MCF 10A (cell line): ENCODE results near the gene HAL. TPM values are rescaled to one million over a fixed set of nuclear protein-coding genes. Genes with fewer than 3 reads are reported as not detected.
A peak's percentile ranks its signal among the peaks of the same experiment; 100 is the strongest.

ENCODE experiments used
- BruUV-seq: library from RNA; stranded (reverse); fragments of 400-500 nt; replicated peaks from 2 replicates; lab custom pipeline; 2021; lab: Mats Ljungman, UMichigan
- CTCF ChIA-PET: fragments of 300-600 bp; sonication (Branson Sonifier 250); formaldehyde crosslinking; extraction: SDS; loops from one replicate; lab custom pipeline; 2021; ENCODE audit warnings: antibody characterized with exemption, inconsistent platforms; lab: Yijun Ruan, JAX
- POLR2A ChIA-PET: fragments of 300-600, 350-650 bp; sonication (Branson Sonifier 250); formaldehyde crosslinking; extraction: SDS; loops from one replicate; lab custom pipeline; 2020; ENCODE audit warnings: antibody characterized with exemption, inconsistent platforms; lab: Yijun Ruan, JAX
- DNase-seq: peaks from one replicate; pipeline ENCODE4 v3.0.0-alpha.2; 2018; ENCODE audit not compliant: unreplicated experiment
- H3K27ac Mint-ChIP-seq: one replicate; pipeline ENCODE4 v1.8.0; 2022; ENCODE audit warnings: mild to moderate bottlenecking, low read depth, mixed read lengths; ENCODE audit not compliant: unreplicated experiment
- H3K27me3 Mint-ChIP-seq: one replicate; pipeline ENCODE4 v1.8.0; 2022; ENCODE audit warnings: mixed read lengths; ENCODE audit not compliant: insufficient read depth, unreplicated experiment
- H3K36me3 Mint-ChIP-seq: one replicate; pipeline ENCODE4 v1.8.0; 2022; ENCODE audit warnings: mild to moderate bottlenecking, moderate library complexity, mixed read lengths; ENCODE audit not compliant: insufficient read depth, unreplicated experiment
- H3K4me1 Mint-ChIP-seq: one replicate; pipeline ENCODE4 v1.8.0; 2022; ENCODE audit warnings: mixed read lengths; ENCODE audit not compliant: insufficient read depth, unreplicated experiment
- H3K4me3 Mint-ChIP-seq: one replicate; pipeline ENCODE4 v1.8.0; 2022; ENCODE audit warnings: mild to moderate bottlenecking, moderate library complexity, mixed read lengths; ENCODE audit not compliant: unreplicated experiment
- H3K9me3 Mint-ChIP-seq: one replicate; pipeline ENCODE4 v1.8.0; 2022; ENCODE audit warnings: mixed read lengths; ENCODE audit not compliant: unreplicated experiment
- CTCF ChIP-seq: fragments of 200-600 bp; IDR thresholded peaks from one replicate; pipeline ENCODE4 v1.8.0; 2022; ENCODE audit warnings: antibody characterized with exemption, mild to moderate bottlenecking; ENCODE audit not compliant: unreplicated experiment
- intact Hi-C: fragments of 100-400 bp; cut with micrococcal nuclease; formaldehyde crosslinking; loops from 2 replicates; pipeline ENCODE4 v1.14.1; 2022
- total RNA-seq: library from RNA; stranded (reverse); gene quantifications from 2 replicates; pipeline ENCODE4 v1.2.3, GENCODE V29; 2022

Gene HAL
- total RNA-seq, 1 experiment from 2014 or later = 1.1 TPM

GRCh38 chr12:96039516-96039915, 43.4 kb upstream of the HAL start:
- CTCF ChIA-PET = interaction anchor here (1.0 to 1.1 kb wide), 2 partner anchors 19 to 22 kb away, joined by 3 to 4 read pairs; no protein-coding TSS in a partner anchor
- Mint-ChIP-seq H3K4me1 (peaks cover 11% of the 10 kb centered on the region), H3K36me3 (no peaks in the 10 kb centered on the region), H3K27me3 (no peaks in the 10 kb centered on the region), H3K27ac (no peak overlapping the region), H3K9me3 (no peaks in the 10 kb centered on the region), H3K4me3 (no peak overlapping the region)
- POLR2A ChIA-PET = interaction anchor here (1.4 kb wide), 1 partner anchor 361 kb away, joined by 4 read pairs; the partner anchor contains the start of gene CDK17
- no peak for DNase-seq
- no TSS peak for BruUV-seq
- intact Hi-C loops = no loop called here
- no peak for TF ChIP-seq CTCF

GRCh38 chr12:96036765-96037455, 40.8 kb upstream of the HAL start:
- ChIA-PET CTCF (interaction anchor here (1.9 kb wide), 1 partner anchor 178 kb away, joined by 5 read pairs; no protein-coding TSS in a partner anchor), POLR2A (interaction anchor here (0.6 to 2.5 kb wide), 5 partner anchors 8 to 181 kb away, joined by 3 to 22 read pairs (median 3); no protein-coding TSS in a partner anchor)
- Mint-ChIP-seq H3K4me1 (peaks cover 6% of the 10 kb centered on the region), H3K9me3 (no peaks in the 10 kb centered on the region), H3K27ac (no peak overlapping the region), H3K36me3 (no peaks in the 10 kb centered on the region), H3K27me3 (no peaks in the 10 kb centered on the region), H3K4me3 (no peak overlapping the region)
- peak; percentile 65 for DNase-seq
- BruUV-seq = no TSS peak
- TF ChIP-seq CTCF = no peak
- intact Hi-C loops = no loop called here

- Mint-ChIP-seq H3K4me3 (no peak within 1 kb of the TSS), H3K27ac (no peak within 1 kb of the TSS), H3K4me1 (peaks cover 8% of the 10 kb centered on the region), H3K36me3 (no peaks in the 10 kb centered on the region), H3K27me3 (no peaks in the 10 kb centered on the region), H3K9me3 (peaks cover under 1% of the 10 kb centered on the region)
- TF ChIP-seq CTCF = no peak
- ChIA-PET CTCF (interaction anchor here (0.6 to 1.0 kb wide), 5 partner anchors 10 to 483 kb away, joined by 3 to 4 read pairs (median 3); no protein-coding TSS in a partner anchor), POLR2A (interaction anchor here (0.6 to 2.5 kb wide), 28 partner anchors 8 to 872 kb away, joined by 3 to 22 read pairs (median 3); partner anchors contain the start of gene NEDD1)
- intact Hi-C loops = no loop called here
- BruUV-seq = no TSS peak
- peak; percentile 99 for DNase-seq
Measured at GRCh38 chr12:96035283-96036236, 39.4 kb upstream of the HAL start, which contains the start of gene LTA4H. Gene LTA4H, minus strand, starts transcription at chr12:96035587. Its CDS starts 68 bp downstream, at chr12:96035519.
